PC-9 (cell line): Measurements from ENCODE around the gene LPO.

Experiments
- EZH2 ChIP-seq: fragments of 200-600 bp; sonication (generic); IDR thresholded peaks from 2 replicates; pipeline ENCODE4 v1.8.0; 2017; ENCODE audit warnings: antibody characterized with exemption, low read depth
- TF ChIP-seq, protein P1 (sequence below): fragments of 200-600 bp; sonication (generic); conservative IDR thresholded peaks from 2 replicates; pipeline ENCODE4 v1.6.1; 2017; ENCODE audit warnings: mixed run types, antibody characterized with exemption, mild to moderate bottlenecking, moderate library complexity

DNA sequence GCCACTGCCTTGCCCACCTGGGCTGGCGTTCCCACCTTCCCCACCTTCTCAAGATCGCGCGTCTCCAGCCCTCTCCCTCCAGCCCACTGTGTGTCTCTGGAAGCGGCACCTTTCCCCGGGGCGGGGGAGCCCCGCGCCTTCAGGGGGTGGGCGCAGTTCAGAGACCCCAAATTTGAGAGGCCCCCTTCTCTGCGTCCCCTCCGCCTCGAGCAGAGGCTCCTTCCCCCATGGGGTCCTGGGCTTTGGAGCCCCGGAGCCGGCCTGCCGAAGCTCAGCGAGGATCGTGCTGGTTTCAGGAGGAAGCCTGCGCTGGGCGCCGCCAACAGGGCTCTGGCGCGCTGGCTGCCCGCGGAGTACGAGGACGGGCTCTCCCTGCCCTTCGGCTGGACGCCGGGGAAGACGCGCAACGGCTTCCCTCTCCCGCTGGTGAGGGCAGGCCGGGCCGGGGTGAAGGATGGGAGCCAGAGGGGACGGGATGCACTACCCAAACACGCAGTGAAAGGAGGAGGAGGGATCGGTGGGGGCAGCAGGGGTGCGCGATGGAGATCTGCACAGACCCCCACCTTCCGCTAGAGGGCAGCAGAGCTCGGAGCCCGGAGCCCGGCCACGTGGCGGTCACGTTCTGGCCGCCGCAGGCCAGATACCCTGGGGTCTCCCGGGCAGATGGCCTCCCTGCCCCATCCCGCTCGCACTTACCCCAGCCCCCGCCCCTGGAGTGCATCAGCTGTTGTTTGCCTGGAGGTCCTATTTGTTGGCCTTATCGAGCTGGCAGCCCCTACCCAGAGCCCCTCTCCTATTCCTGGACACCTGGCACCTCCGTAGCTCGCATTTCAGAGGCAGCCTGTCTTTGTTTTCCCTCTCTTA lies 11.1 kb downstream of the LPO start:
- no peak for TF ChIP-seq EZH2
- TF ChIP-seq, protein P1, sequence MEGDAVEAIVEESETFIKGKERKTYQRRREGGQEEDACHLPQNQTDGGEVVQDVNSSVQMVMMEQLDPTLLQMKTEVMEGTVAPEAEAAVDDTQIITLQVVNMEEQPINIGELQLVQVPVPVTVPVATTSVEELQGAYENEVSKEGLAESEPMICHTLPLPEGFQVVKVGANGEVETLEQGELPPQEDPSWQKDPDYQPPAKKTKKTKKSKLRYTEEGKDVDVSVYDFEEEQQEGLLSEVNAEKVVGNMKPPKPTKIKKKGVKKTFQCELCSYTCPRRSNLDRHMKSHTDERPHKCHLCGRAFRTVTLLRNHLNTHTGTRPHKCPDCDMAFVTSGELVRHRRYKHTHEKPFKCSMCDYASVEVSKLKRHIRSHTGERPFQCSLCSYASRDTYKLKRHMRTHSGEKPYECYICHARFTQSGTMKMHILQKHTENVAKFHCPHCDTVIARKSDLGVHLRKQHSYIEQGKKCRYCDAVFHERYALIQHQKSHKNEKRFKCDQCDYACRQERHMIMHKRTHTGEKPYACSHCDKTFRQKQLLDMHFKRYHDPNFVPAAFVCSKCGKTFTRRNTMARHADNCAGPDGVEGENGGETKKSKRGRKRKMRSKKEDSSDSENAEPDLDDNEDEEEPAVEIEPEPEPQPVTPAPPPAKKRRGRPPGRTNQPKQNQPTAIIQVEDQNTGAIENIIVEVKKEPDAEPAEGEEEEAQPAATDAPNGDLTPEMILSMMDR = peak; percentile 85
